Effector memory CD8-positive, alpha-beta T cell (primary cell): Measurements from ENCODE around the gene MYL3.
"Not testable (repeated sequence)": the region's sequence is repeated elsewhere in the genome, so short reads cannot be mapped to it uniquely, and the experiment has no call there.

Experiments
- ATAC-seq: fragments of 150-1000 bp; cut with Tn5 transposase; replicated peaks from 2 replicates; pipeline ENCODE4 v1.10.0; 2021; ENCODE audit warnings: mild to moderate bottlenecking, moderate library complexity
- DNase-seq, 3 experiments: peaks; one replicate each; pipeline ENCODE4 v3.0.0; 2021
- H3K27ac Mint-ChIP-seq, 2 donors: one replicate each; pipeline ENCODE4 v1.8.0; 2022; ENCODE audit warnings: mild to moderate bottlenecking in 2 of 2, mixed read lengths in 2 of 2, moderate library complexity in 2 of 2
- H3K27me3 Mint-ChIP-seq, 2 donors: one replicate each; pipeline ENCODE4 v1.8.0; 2022; ENCODE audit warnings: mixed read lengths in 2 of 2
- H3K36me3 Mint-ChIP-seq: one replicate; pipeline ENCODE4 v1.8.0; 2022; ENCODE audit warnings: mild to moderate bottlenecking, moderate library complexity, mixed read lengths; ENCODE audit not compliant: insufficient read depth
- H3K4me1 Mint-ChIP-seq, 2 donors: one replicate each; pipeline ENCODE4 v1.8.0; 2022; ENCODE audit warnings: low read depth in 2 of 2, mixed read lengths in 2 of 2
- H3K4me3 Mint-ChIP-seq, 2 donors: one replicate each; pipeline ENCODE4 v1.8.0; 2022; ENCODE audit warnings: mild to moderate bottlenecking in 2 of 2, mixed read lengths in 2 of 2, moderate library complexity in 2 of 2
- H3K9me3 Mint-ChIP-seq, 2 donors: one replicate each; pipeline ENCODE4 v1.8.0; 2022; ENCODE audit warnings: mixed read lengths in 2 of 2
- total RNA-seq, 9 experiments: gene quantifications; one replicate each; lab custom pipeline; 2026; lab: John Stamatoyannopoulos, UW

The MYL3 gene
- 0 to 0.10 (median 0) reads per million in 9 experiments for total RNA-seq

DNA sequence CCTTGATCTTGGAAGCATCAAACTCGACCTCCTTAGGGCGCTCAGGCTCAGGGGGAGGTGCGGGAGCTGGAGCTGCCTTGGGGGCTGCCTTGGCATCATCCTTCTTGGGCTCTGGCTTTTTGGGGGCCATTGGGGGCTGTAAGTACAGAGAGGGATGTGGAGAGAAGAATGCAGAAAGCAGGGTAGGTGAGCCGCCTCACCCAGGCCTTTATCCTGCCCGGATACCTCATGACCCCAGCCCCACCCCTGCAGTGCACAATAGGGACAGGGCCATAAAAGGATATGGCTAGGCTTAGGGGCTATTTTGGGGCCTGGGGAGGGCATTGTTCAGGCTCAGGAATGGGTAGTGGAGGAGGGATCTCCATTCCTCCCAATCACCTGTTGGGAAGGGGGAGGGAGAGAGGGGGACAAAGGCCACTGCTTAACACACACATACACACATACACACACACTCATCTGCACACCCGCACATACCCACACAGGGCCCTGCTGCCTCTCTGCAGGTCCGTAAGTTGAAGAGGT, at the start of gene MYL3:
Gene MYL3 (minus strand): TSS at position 184 of the 522 bp plus-strand sequence. CDS start 54 bp downstream, at position 130.
- Mint-ChIP-seq H3K27ac (no peak within 1 kb of the TSS), H3K27me3 (peaks cover 0 to 11% of the 10 kb centered on the region in 2 donors), H3K36me3 (no peaks in the 10 kb centered on the region), H3K4me1 (no peaks in the 10 kb centered on the region), H3K4me3 (no peak within 1 kb of the TSS), H3K9me3 (no peaks in the 10 kb centered on the region)
- ATAC-seq (no peak), DNase-seq (no peak)

DNA sequence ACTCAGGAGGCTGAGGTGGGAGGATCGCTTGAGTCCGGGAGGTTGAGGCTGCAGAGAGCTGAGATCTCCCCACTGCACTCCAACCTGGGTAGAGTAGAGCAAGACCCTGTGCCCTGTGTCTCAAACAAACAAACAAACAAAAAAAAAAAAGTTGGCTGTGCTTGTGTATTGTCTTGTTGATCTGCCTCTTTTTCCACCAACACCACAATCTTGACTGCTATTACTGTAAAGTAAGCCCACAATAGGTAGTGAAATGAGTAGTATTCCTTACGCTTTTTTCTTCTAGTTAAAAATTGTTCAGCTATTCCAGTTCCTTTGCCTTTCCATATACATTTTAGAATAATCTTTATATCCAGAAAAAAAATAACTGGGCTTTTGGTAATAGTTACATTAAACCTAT, 49.7 kb upstream of the MYL3 start:
- Mint-ChIP-seq H3K9me3 (no peaks in the 10 kb centered on the region), H3K36me3 (peaks cover 19% of the 10 kb centered on the region), H3K27ac (peak overlapping the region in 1 of 2 donors; percentile 12), H3K4me1 (peaks cover 20 to 21% of the 10 kb centered on the region in 2 donors), H3K4me3 (no peak overlapping the region), H3K27me3 (no peaks in the 10 kb centered on the region)
- no peak for ATAC-seq
- no peak for DNase-seq

DNA sequence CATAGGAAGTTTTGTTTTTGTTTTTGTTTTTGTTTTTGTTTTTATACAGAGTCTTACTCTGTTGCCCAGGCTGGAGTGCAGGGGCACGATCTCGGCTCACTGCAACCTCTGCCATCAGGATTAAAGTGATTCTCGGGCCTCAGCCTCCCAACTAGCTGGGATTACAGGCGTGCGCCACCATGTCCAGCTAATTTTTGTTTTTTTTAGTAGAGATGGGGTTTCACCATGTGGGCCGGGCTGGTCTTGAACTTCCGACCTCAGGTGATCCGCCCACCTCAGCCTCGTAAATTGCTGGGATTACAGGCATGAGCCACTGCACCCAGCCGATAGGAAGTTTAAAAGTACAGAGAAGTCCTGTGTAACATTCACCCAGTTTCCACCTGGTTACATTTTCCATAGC, 47.7 kb upstream of the MYL3 start:
- not testable (repeated sequence) for H3K27ac Mint-ChIP-seq, H3K9me3 Mint-ChIP-seq, H3K4me3 Mint-ChIP-seq, H3K27me3 Mint-ChIP-seq, ATAC-seq, H3K36me3 Mint-ChIP-seq, DNase-seq
- peaks cover 16 to 20% of the 10 kb centered on the region in 2 donors for H3K4me1 Mint-ChIP-seq

DNA sequence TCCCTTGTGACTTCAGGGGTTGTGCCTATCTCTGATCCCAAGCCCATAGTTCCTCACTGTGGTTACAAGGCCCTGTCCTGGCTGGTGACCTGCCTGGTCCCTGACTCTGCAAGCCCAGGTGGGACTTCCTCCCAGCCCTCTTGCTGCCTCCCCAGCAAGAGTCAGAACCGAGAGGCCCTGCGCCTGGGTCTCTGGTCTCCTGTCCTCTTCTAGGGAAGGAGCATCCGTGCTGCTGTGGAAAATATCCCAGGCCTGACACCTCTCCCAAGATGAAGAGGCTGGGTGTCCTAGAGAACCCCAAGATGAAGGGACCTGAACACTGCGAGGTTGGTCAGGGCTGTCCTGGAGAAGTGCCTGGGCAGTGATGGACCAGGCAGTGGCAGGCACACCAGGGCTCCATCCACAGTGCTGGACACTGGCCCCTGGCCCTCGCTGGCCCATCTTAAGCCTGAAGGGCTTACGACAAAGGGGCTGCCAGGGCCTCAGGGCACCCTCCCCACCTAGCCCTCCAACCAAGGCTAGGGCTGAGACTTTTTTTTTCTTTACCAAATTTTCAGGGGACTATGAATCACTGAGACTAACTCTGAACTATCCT, 47.0 kb upstream of the MYL3 start:
- no peaks in the 10 kb centered on the region for H3K9me3 Mint-ChIP-seq
- H3K27me3 Mint-ChIP-seq: no peaks in the 10 kb centered on the region
- ATAC-seq (no peak), DNase-seq (no peak)
- peaks cover 2% of the 10 kb centered on the region for H3K36me3 Mint-ChIP-seq
- peaks cover 10 to 15% of the 10 kb centered on the region in 2 donors for H3K4me1 Mint-ChIP-seq
- H3K4me3 Mint-ChIP-seq: no peak overlapping the region
- H3K27ac Mint-ChIP-seq: no peak overlapping the region

DNA sequence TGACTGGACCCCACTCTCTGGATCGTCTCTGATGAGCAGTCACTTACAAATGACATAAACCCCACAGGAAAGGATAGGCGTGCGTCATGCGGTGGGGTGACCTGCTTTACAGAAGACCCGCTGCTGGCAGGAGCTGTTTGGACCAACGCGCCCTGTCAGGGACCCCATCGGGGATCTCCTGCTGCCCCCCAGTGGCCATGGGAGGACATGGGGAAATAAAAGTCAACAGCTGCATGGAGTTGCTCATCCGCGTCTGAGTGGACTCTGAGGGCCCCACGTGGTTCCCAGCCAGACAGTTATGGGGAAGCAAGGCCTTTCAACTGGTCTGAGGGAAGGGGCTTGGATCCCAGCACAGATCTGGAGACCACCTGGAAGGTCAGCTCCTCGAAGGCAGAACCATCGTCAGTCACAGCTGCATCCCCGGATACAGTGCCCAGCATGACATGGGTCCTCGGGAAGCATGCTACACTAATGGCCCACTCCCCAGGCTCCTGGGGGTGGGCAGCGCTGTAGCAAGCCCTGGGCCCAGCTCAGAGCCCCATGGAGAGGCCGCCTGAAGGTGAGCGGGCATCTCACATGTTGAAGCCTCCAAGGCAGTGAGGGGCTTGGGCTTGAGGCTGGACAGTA, 46.4 kb upstream of the MYL3 start:
- Mint-ChIP-seq H3K27ac (no peak overlapping the region), H3K4me1 (peaks cover 8 to 13% of the 10 kb centered on the region in 2 donors), H3K4me3 (peak overlapping the region; percentile 5 to 41), H3K27me3 (no peaks in the 10 kb centered on the region), H3K36me3 (no peaks in the 10 kb centered on the region), H3K9me3 (no peaks in the 10 kb centered on the region)
- ATAC-seq (peak; percentile 96), DNase-seq (peak; percentile 78 to 82 (median 80))

DNA sequence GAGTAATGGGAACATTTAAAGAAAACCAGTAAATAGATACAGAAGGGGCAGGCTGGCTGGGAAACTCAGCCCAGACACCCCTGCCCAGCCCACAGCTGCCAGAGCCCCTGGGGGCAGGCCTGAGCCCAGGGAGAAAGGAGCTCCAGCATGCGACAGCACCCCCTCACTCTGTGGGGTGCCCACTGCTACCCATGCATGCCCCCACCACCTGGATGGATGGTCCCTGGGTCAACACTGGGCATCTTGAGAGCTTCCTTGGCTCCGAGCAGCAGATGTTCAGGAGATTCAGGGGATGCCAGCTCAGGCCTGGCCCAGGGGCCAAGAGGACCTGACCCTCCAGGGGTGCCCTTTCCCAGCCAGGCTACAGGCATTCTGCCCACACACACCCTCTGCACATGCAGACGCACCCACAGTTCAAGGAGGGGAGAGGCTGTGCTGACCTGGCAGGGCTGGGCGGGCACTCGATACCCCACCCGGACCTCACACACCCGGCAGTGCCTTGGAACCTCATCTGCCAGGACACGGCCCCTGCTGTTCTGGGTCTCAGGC, 45.8 kb upstream of the MYL3 start:
- Mint-ChIP-seq H3K9me3 (no peaks in the 10 kb centered on the region), H3K27ac (no peak overlapping the region), H3K27me3 (no peaks in the 10 kb centered on the region), H3K36me3 (no peaks in the 10 kb centered on the region), H3K4me1 (peaks cover 5 to 13% of the 10 kb centered on the region in 2 donors), H3K4me3 (peak overlapping the region; percentile 5 to 41)
- DNase-seq (no peak), ATAC-seq (no peak)

DNA sequence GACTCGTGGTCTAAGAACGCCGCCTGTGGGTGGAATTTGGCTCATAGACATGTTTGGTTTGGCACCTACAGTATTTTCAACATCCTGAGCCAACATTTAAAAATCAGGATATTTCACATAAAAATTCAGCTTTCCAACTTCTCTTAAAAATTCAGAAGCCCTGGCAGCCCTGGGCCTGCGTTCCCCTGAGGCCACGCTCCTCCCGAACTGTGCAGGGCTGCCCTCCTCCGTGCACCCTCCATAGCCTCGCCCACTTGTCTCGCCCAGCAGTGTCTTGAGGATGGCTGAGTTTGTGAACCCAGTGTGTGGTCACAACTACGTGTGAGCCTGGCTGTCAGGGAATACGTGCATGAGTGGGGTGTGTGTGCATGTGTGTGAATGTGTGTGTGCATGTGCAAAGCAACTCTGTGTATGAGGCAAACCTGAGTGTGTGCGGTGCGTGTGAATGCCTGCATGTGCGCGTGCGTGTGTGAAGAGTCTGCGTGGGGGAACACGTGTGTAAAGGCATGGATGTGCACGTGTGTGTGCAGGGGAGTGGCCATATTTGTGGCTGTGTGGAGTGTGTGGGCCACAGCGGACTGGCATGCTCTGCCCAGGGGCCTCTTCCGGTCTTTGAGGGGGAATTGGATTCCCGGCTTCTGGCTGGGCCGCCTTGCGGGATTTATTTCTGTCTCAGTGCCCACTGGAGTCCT, 45.2 kb upstream of the MYL3 start:
- DNase-seq (no peak), ATAC-seq (no peak)
- Mint-ChIP-seq H3K9me3 (no peaks in the 10 kb centered on the region), H3K27me3 (no peaks in the 10 kb centered on the region), H3K27ac (no peak overlapping the region), H3K4me3 (no peak overlapping the region), H3K36me3 (no peaks in the 10 kb centered on the region), H3K4me1 (peaks cover 4 to 7% of the 10 kb centered on the region in 2 donors)

DNA sequence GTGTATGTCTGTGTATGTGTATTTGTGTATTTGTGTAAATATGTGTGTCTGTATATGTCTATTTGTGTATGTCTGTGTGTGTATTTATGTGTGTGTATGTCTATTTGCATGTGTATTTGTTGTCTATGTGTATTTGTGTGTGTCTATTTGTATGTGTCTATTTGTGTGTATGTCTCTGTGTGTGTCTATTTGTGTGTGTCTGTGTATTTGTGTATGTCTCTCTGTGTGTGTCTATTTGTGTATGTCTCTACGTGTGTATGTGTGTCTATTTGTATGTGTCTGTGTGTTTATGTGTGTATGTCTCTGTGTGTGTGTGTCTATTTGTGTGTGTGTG, 44.7 kb upstream of the MYL3 start:
- Mint-ChIP-seq H3K27ac (no peak overlapping the region), H3K27me3 (no peaks in the 10 kb centered on the region), H3K4me1 (peaks cover 4 to 5% of the 10 kb centered on the region in 2 donors), H3K9me3 (no peaks in the 10 kb centered on the region), H3K36me3 (no peaks in the 10 kb centered on the region), H3K4me3 (no peak overlapping the region)
- ATAC-seq (no peak), DNase-seq (no peak)

DNA sequence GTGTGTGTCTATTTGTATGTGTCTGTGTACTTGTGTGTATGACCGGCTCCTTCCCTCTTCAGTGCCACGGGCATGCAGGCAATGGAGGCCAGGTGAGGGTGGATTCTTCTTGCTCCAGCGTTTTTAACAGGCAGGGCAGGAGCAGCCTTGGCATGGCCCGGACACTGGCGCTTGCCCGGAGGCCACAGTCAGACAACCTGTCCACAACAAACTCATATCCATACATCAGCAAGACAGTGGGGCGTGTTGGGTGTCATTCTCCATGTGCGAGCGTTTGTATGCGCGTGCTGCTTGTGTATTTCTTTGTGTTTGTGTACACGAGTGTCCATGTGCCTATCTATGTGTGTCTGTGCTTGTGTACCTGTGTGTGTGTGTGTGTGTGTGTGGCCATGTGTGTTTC, 44.0 kb upstream of the MYL3 start:
- H3K27me3 Mint-ChIP-seq: no peaks in the 10 kb centered on the region
- H3K27ac Mint-ChIP-seq: no peak overlapping the region
- ATAC-seq (no peak), DNase-seq (no peak)
- H3K4me1 Mint-ChIP-seq: peaks cover 4 to 5% of the 10 kb centered on the region in 2 donors
- H3K9me3 Mint-ChIP-seq: no peaks in the 10 kb centered on the region
- no peak overlapping the region for H3K4me3 Mint-ChIP-seq
- H3K36me3 Mint-ChIP-seq: no peaks in the 10 kb centered on the region

DNA sequence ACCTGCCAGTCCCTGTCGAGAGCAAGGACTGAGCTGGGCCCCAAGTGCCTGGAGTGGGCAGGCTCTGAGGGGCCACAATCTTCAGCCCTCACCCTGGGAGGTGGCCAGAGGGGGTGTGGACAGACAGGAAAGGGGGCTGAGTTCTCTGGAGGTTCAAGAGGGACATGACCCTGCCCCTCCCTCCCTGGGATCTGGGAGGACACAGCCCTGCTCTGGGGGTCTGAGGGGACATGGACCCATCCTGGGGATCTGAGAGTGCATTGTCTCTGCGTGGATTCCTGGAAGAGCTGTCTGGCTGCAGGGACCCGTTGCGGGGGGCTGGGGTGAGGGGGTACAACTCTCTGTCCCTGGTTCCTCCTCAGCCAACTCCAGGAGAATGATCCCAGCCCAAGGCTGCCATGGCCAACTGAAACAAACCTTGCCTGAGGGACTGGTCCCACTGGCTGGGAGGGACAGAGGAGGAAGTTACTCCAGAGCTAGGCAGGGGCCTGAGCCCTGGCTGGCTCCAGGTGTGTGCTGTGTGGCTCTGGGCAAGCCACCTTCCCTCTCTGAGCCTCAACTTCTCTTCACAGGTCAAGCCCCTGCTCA, 43.3 kb upstream of the MYL3 start:
- ATAC-seq (no peak), DNase-seq (no peak)
- no peaks in the 10 kb centered on the region for H3K36me3 Mint-ChIP-seq
- no peak overlapping the region for H3K27ac Mint-ChIP-seq
- H3K27me3 Mint-ChIP-seq: no peaks in the 10 kb centered on the region
- H3K4me1 Mint-ChIP-seq: peaks cover 4 to 5% of the 10 kb centered on the region in 2 donors
- H3K4me3 Mint-ChIP-seq: no peak overlapping the region
- no peaks in the 10 kb centered on the region for H3K9me3 Mint-ChIP-seq

DNA sequence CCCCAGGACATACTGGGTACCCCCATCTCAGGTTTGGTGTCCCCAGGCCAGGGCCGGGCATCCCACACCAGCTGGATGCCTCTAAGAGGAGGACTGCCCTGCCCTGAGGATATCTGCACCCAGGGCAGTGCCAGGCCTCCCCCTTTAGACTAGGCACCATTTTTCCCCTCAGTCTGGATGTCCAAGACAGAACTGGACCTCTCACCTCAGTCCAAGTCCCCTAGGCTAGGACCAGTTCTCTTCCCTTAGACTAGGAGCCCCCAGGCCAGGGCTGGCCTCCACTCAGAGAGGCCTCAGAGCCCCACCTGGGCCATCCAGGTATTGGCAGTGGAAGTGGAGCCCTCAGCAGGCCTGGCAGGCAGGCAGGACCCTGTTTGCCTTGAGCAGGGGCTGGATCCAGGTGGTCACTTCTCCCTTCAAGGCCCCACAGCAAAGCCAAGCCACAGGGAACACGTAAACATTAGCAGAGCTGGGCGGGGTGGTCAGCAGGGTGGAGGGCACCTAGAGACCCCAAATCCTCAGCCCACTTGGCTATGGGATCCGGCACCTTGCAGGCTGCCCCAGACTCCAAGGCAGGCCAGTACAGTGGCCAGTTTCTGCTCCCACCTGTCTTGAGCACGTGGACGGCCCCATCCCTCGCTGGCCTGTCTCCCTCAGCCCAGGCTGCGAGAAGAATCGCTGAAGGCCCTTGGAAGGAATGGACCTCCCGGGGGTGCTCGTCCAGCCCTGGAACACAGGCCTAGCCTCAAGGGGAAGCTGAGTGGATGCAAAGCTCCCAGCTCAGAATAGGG, 42.6 kb upstream of the MYL3 start:
- no peaks in the 10 kb centered on the region for H3K36me3 Mint-ChIP-seq
- DNase-seq: no peak
- no peak overlapping the region for H3K27ac Mint-ChIP-seq
- no peak for ATAC-seq
- H3K9me3 Mint-ChIP-seq: no peaks in the 10 kb centered on the region
- H3K4me1 Mint-ChIP-seq: peaks cover 4 to 5% of the 10 kb centered on the region in 2 donors
- no peak overlapping the region for H3K4me3 Mint-ChIP-seq
- H3K27me3 Mint-ChIP-seq: no peaks in the 10 kb centered on the region

DNA sequence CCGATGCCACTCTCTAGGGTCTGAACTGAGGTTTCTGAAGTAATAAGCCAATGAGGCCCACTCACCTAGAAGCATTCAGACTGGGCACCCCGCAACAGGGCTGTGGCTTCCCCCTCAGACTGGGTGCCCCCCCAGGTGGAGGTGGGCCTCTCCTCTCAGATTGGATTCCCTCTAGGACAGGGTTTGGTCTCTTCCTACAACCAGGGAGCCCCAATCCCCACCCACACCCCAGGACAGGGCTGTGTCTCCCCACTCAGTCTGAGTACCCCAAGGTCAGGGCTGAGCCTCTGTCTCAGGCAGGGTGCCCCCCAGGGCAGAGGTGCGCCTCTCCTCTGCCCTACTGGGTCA, 41.9 kb upstream of the MYL3 start:
- peaks cover 0 to 5% of the 10 kb centered on the region in 2 donors for H3K27me3 Mint-ChIP-seq
- H3K4me3 Mint-ChIP-seq: no peak overlapping the region
- no peak overlapping the region for H3K27ac Mint-ChIP-seq
- no peaks in the 10 kb centered on the region for H3K36me3 Mint-ChIP-seq
- ATAC-seq (no peak), DNase-seq (no peak)
- H3K4me1 Mint-ChIP-seq: peaks cover 4 to 5% of the 10 kb centered on the region in 2 donors
- no peaks in the 10 kb centered on the region for H3K9me3 Mint-ChIP-seq
